NCI-H82 (cell line): ENCODE results near the gene FXYD6.

ENCODE experiments used
- DNase-seq: peaks from one replicate; lab custom pipeline; 2025; lab: John Stamatoyannopoulos, UW

FXYD6 gene

DNA sequence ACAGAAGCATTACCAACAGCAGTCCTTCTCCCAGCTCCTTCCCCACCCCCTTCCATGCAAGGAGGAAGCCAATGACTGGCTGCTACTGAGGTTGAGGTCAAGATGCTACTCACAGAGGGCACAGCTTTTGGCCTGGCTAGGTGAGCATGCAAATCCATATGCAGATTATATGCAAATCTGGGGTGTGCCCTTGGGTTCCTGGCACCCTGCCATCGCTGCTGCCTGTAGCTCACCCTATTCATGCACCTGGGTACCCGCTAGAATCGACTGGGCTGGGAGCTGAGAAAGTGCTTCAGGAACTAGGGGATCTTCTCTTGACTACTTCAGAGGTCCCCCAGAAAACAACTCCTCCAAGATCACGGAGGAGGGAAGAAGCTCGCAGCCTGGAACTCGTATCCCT is 83.5 kb downstream of the FXYD6 start:
- DNase-seq: peak; percentile 42

GRCh38 chr11:117792241-117792640 is 84.2 kb downstream of the FXYD6 start:
- no peak for DNase-seq

- no peak for DNase-seq
Measured at GRCh38 chr11:117790279-117790678, 86.2 kb downstream of the FXYD6 start.

- peak; percentile 94 for DNase-seq
Measured at GRCh38 chr11:117789241-117789640, 87.2 kb downstream of the FXYD6 start.
